ENCODE data around the gene GPR173.

GPR173 gene

GRCh38 chrX:53071604-53072417 is 23.2 kb downstream of the GPR173 start:
- peak; percentile 63 for DNase-seq

DNA sequence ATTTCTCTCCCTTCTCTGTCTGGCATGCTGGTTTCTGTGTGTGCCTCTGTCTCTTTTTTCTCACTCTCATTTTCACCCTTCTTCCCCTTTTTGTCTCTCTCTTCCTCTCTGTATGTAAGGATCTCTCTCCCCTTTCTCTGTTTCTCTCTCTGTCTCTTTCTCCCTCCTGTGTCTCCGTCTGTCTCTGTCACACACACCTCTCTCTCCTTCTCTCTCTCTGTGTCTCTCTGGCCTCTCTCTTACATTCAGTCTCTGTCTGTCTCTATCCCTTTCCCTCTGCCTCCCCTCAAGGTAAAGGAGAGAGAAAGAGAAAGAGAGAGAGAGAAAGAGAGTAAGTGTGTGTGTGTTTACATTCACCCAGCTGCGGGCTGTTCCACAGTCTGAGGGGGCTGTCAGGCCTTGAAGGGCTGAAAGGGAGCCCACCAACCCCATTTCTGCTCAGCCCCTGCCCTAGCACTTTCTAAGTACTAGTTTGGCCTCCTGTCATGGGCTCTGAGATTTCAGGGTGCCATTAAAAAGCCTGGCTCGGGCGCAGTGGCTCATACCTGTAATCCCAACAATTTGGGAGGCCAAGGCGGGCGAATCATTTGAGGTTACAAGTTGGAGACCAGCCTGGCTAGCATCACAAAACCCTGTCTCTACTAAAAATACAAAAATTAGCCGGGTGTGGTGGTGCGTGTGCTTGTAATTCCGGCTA is 24.0 kb downstream of the GPR173 start:
- DNase-seq: no peak

- peak; percentile 46 for DNase-seq
Measured at GRCh38 chrX:53073115-53073586, 24.6 kb downstream of the GPR173 start.

- DNase-seq: no peak
Measured at GRCh38 chrX:53075011-53075410, 26.4 kb downstream of the GPR173 start.

DNA sequence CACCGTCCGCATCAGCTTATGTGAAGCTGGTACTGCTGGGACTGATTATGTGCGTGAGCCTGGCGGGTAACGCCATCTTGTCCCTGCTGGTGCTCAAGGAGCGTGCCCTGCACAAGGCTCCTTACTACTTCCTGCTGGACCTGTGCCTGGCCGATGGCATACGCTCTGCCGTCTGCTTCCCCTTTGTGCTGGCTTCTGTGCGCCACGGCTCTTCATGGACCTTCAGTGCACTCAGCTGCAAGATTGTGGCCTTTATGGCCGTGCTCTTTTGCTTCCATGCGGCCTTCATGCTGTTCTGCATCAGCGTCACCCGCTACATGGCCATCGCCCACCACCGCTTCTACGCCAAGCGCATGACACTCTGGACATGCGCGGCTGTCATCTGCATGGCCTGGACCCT is 28.1 kb downstream of the GPR173 start:
- no peak for DNase-seq

DNA sequence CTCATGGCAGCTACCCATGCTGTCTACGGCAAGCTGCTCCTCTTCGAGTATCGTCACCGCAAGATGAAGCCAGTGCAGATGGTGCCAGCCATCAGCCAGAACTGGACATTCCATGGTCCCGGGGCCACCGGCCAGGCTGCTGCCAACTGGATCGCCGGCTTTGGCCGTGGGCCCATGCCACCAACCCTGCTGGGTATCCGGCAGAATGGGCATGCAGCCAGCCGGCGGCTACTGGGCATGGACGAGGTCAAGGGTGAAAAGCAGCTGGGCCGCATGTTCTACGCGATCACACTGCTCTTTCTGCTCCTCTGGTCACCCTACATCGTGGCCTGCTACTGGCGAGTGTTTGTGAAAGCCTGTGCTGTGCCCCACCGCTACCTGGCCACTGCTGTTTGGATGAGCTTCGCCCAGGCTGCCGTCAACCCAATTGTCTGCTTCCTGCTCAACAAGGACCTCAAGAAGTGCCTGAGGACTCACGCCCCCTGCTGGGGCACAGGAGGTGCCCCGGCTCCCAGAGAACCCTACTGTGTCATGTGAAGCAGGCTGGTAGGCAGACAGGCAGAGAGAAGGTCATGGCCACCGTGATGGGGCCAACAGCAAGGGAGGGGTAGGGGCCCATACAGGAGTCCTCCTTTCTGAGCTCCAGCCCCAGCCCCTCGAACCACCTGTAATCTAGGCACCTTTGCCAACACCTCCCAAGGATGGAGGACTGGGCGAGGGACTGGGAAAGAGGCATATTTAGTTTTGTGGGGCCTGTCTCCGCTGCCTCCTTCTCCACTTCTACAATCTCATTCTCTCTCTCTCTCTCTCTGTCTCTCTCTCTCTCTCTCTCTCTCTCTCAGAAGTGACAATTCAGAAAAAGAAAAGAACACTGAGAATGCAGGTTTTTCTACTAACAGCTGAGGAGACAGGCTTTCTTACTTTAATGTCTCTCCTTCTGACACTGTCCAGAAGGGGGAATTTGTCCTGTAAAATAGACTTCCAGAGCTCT is 28.9 kb downstream of the GPR173 start:
- DNase-seq: no peak

DNA sequence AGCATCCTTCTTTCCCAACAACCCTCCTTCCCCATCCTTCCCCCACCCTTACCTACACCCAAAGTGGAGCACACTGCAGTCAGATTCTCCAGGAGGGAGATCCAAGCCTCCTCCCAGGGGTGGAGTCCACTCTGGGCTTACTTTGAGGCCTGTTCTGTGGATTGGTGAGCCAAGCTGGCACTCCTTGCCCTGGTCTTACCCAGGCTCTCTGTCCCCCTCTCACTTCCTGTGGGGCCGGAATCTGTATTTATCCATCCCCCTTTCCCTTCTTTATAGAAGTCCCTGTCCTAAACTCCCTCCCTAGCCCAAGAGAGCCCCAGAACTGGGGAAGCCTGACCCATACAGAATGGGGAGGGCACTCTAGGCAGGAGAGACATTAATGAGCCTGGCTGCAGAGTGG is 30.4 kb downstream of the GPR173 start:
- DNase-seq: no peak

DNA sequence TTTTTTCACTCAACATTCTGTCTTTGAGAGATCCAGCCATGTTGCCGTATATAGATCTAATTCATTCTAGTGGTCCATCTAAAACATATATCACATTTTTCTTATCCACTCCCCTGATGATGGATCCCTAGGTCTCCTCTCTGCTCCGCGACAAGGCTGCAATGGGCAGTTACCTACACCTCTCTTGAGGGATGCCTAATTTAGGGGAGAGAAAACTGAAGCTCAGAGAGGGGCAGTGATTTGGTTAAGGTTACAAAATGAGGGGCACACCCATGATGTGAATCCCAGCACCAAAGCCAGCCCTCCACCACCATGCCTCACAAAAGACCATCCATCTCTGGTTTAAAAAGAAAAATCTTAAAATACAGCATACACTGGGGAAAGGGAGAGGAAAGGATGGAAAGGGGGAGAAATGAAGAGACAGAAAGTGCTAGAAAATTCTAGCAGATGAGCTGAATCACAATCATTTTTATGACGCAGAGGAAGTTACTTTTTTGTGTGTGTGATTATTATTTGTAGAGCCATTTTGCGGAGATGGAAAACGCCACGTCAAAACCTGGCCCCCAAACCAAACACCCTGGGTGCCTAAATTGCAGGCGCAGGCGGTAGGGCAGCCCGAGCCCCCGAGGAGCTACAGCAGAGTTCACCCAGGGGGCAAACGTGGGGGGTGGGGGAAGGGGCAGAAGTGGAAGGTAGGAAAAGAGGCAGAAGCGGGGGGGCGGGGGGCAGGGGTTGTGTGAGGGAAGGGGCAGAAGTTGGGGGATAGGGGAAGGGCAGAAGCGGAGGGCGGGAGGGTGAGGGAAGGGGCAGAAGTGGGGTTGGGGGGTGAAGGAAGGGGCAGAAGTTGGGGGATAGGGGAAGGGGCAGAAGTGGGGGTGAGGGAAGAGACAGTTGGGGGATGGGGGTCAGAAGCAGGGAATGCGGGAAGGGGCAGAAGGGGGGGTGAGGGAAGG is 32.3 kb downstream of the GPR173 start:
- DNase-seq: no peak

GRCh38 chrX:53081925-53082772 is 33.6 kb downstream of the GPR173 start, which contains the start of gene TSPYL2:
Gene TSPYL2, plus strand, starts transcription at chrX:53082367. Its CDS starts 132 bp downstream, at chrX:53082499.
- DNase-seq: peak; percentile 94

DNA sequence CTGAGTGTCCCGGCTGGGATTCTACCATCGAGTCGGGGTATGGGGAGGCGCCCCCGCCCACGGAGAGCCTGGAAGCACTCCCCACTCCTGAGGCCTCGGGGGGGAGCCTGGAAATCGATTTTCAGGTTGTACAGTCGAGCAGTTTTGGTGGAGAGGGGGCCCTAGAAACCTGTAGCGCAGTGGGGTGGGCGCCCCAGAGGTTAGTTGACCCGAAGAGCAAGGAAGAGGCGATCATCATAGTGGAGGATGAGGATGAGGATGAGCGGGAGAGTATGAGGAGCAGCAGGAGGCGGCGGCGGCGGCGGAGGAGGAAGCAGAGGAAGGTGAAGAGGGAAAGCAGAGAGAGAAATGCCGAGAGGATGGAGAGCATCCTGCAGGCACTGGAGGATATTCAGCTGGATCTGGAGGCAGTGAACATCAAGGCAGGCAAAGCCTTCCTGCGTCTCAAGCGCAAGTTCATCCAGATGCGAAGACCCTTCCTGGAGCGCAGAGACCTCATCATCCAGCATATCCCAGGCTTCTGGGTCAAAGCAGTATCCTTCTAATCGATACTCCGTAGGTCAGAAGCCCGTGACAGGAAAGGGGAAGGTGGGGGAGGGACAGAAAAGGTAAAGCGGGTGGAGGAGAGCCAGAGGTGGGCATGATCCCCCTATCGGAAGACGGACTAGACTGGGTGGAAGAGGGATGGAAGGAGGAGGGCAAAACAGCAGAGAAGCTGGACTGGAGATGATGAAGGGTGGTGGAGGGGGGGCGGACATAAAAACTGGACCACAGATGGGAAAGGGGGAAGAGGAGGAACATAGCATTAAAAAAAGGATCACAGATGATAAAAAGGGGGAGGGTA is 34.4 kb downstream of the GPR173 start:
- no peak for DNase-seq

DNA sequence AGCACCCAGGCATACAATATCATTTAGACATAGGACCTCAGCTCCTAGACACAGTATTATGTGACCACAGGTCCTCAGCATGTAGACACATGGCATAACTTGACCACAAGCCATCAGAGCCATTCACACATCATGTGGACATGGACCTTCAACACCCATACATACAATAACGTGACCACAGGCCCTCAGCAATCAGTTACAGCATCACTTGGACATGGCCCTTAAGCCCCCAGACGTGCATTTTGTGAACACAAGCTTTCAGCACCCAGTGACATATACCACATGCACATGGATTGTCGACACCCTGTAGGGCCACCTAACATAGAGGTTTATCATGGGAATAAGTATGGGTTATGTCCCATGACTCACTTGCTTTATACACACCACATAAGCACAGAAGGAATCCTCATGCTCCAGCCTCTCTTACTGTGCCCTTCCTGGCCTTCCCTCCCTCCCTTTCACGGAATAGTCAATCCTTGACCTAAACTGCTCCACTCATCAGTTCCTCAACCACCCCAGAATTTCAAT is 35.5 kb downstream of the GPR173 start:
- no peak for DNase-seq

GRCh38 chrX:53084863-53085262 is 36.3 kb downstream of the GPR173 start:
- no peak for DNase-seq

- DNase-seq: no peak
Measured at GRCh38 chrX:53085661-53086229, 37.2 kb downstream of the GPR173 start.

DNA sequence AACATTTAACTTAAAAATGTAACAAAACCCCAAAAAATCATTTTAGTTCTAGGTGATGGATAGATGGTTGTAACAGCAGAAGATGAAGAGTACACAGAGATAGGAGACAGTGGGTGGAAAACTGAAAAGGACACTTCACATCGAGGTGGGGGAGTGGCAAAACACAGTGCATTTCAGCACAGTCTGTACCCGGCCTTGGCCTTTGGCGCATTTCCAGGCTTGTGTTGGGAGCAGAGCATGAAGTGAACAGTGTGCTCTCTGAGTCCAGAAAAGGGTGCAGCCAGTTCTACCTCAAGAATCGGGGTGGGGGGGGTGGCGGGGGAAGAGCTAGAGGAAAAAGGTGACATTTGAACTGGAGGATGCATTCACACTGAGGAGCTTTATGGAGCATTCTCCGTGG is 37.9 kb downstream of the GPR173 start:
- no peak for DNase-seq

- DNase-seq: no peak
Measured at GRCh38 chrX:53087388-53087831, 38.8 kb downstream of the GPR173 start.

DNA sequence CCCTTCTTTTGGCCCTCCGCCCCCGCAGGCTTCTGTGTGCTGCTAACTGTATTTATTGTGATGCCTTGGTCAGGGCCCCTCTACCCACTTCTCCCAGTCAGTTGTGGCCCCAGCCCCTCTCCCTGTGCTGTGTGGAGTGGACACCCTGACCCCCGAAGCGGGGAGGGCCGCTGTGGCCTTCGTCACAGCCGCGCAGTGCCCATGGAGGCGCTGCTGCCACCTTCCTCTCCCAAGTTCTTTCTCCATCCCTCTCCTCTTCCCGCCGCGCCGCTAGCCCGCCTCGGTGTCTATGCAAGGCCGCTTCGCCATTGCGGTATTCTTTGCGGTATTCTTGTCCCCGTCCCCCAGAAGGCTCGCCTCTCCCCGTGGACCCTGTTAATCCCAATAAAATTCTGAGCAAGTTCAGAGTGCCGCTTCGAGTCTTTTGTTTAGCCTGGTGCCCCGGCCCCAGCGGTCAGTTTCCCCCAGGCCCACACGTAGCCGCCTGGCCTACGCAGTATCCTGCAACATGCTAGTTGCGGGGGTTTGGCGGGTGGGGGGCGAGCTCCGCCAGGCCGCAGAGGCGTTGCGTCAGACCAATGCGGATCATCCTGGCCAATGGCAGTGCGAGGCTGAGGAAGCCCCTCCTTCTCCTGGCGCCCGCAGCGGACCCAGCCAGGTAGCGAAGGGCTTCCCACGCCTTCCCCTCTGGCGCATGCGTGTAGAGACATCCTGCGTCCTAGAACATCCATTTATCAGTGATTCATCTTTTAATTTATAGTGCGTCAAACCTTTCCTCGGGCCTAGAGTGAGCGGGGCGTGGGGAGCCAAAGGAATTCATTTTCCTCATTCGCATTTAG is 39.8 kb downstream of the GPR173 start:
- no peak for DNase-seq

GRCh38 chrX:53089224-53089842 is 40.7 kb downstream of the GPR173 start:
- DNase-seq: peak; percentile 62

GRCh38 chrX:53089925-53090324 is 41.3 kb downstream of the GPR173 start:
- DNase-seq: no peak
